Spleen (tissue), 7 donors: ENCODE measurements around the gene PARD3B.

ENCODE experiments used
- CTCF ChIP-seq, 11 experiments: fragments of 200-600 bp in 7 of 11; fragments of 450-650 bp in 4 of 11; sonication (generic) in 4 of 11; IDR thresholded peaks in 8 of 11; conservative IDR thresholded peaks in 3 of 11; 1 replicate in 7 of 11; 2 replicates in 4 of 11; pipeline versions ENCODE4 v1.4.0 to v1.8.0; 2016 to 2021; ENCODE audit warnings: antibody characterized with exemption in 11 of 11, inconsistent platforms in 4 of 11, mild to moderate bottlenecking in 1 of 11
- POLR2AphosphoS5 ChIP-seq, 3 donors: sonication (generic); formaldehyde crosslinking; IDR thresholded peaks; one replicate each; pipeline ENCODE4 v1.5.1; 2017; ENCODE audit warnings: antibody characterized with exemption in 3 of 3
- donor health status: DM: no; HTN: no; CAD: no; lungs with moderate emphysema.
- donor health status: DM: no; HTN: no; CAD: no.
- donor health status: DM: no; HTN: no; CAD: no.

- TF ChIP-seq POLR2AphosphoS5 (IDR thresholded peaks at IDR 0.05) (no peak), CTCF (IDR thresholded peaks at IDR 0.05 in 8 of 11, conservative IDR thresholded peaks at IDR 0.05 in 3 of 11) (no peak)
Measured at GRCh38 chr2:205284334-205284733, 739.1 kb downstream of the PARD3B start.
